ENCODE results near the gene HRH2.

The HRH2 gene

DNA sequence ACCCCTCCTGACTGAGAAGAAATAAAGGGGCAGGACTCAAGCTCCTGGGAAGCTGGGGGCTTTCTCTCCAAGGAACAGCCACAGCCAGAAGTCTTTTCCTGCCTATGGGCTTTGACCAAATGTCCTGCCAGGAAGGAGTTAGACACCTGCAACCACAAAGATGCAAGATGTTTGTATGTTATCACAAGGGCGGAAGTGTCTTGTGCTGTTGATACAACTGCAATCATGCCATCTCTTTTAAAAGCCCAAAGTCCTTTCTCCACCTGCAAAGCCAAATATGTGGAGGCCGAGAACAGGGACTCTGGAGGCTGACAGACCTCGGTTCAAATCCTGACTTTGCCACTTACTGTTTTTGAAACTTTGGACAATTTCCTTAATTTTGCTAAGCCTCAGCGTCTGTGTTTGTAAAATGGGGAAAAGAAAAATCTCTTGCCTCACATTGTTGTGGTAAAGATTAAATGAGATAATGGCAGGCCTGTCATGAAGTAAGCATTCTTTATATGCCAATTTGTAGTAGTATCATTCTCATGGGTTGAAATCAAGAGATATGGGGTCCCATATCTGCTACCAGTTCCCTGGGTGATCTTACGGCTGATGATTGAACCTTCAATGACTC lies 17.0 kb downstream of the HRH2 start:
- no peak for DNase-seq (ENCODE audit: low read depth, low spot score)
- Histone ChIP-seq H3K9ac (ENCODE audit: insufficient read length) (no peak overlapping the region), H3K27ac (no peak overlapping the region), H3K36me3 (ENCODE audit: insufficient read depth, low read length) (no peaks in the 10 kb centered on the region), H3K9me3 (ENCODE audit: low read depth, low read length) (no peaks in the 10 kb centered on the region), H3K4me3 (no peak overlapping the region)
- TF ChIP-seq EZH2 (IDR thresholded peaks at IDR 0.05) = no peak
- no peak for TF ChIP-seq FOXP2 (optimal IDR thresholded peaks at IDR 0.05; ENCODE audit: control extremely low read depth, extremely low read length, insufficient read depth)
- TF ChIP-seq POLR2AphosphoS5 (IDR thresholded peaks at IDR 0.05; ENCODE audit: borderline replicate concordance, low read depth, low read length) = no peak

GRCh38 chr5:175675873-175676272 lies 18.0 kb downstream of the HRH2 start:
- no peak for TF ChIP-seq FOXP2 (optimal IDR thresholded peaks at IDR 0.05; ENCODE audit: control extremely low read depth, extremely low read length, insufficient read depth)
- TF ChIP-seq EZH2 (IDR thresholded peaks at IDR 0.05) = no peak
- no peak for TF ChIP-seq POLR2AphosphoS5 (IDR thresholded peaks at IDR 0.05; ENCODE audit: borderline replicate concordance, low read depth, low read length)
- no peak for DNase-seq (ENCODE audit: low read depth, low spot score)
- no peak overlapping the region for H3K9ac ChIP-seq (ENCODE audit: insufficient read length)
- no peak overlapping the region for H3K4me3 ChIP-seq
- no peaks in the 10 kb centered on the region for H3K9me3 ChIP-seq (ENCODE audit: low read depth, low read length)
- no peak overlapping the region for H3K27ac ChIP-seq
- H3K36me3 ChIP-seq (ENCODE audit: insufficient read depth, low read length) = no peaks in the 10 kb centered on the region

- Histone ChIP-seq H3K4me3 (no peak overlapping the region), H3K9ac (ENCODE audit: insufficient read length) (no peak overlapping the region), H3K27ac (no peak overlapping the region), H3K9me3 (ENCODE audit: low read depth, low read length) (no peaks in the 10 kb centered on the region), H3K36me3 (ENCODE audit: insufficient read depth, low read length) (no peaks in the 10 kb centered on the region)
- TF ChIP-seq EZH2 (IDR thresholded peaks at IDR 0.05) = no peak
- TF ChIP-seq FOXP2 (optimal IDR thresholded peaks at IDR 0.05; ENCODE audit: control extremely low read depth, extremely low read length, insufficient read depth) = no peak
- TF ChIP-seq POLR2AphosphoS5 (IDR thresholded peaks at IDR 0.05; ENCODE audit: borderline replicate concordance, low read depth, low read length) = no peak
- DNase-seq (ENCODE audit: low read depth, low spot score) = no peak
Observed at GRCh38 chr5:175677571-175677970, 19.7 kb downstream of the HRH2 start.

DNA sequence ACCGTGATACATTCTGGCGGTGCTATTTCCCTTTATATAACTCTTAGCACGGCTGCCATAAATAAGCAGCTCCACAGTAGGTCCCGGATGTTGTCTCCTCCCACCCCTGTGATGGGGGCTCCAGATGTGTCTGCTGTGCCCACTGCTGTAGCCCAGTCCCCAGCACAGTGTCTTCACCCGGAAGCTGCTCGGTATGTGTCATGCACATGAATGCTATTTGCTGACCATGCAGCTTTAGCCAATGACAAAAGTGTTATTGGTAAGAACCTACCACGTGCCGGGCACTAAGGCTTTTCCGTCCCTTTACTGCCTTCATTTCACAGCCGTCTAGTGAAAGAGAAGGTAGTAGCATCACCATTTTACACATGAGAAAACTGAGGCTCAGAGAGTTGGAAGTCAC lies 20.2 kb downstream of the HRH2 start:
- no peak for DNase-seq (ENCODE audit: low read depth, low spot score)
- H3K27ac ChIP-seq = no peak overlapping the region
- TF ChIP-seq POLR2AphosphoS5 (IDR thresholded peaks at IDR 0.05; ENCODE audit: borderline replicate concordance, low read depth, low read length) = no peak
- no peak for TF ChIP-seq EZH2 (IDR thresholded peaks at IDR 0.05)
- TF ChIP-seq FOXP2 (optimal IDR thresholded peaks at IDR 0.05; ENCODE audit: control extremely low read depth, extremely low read length, insufficient read depth) = no peak

DNA sequence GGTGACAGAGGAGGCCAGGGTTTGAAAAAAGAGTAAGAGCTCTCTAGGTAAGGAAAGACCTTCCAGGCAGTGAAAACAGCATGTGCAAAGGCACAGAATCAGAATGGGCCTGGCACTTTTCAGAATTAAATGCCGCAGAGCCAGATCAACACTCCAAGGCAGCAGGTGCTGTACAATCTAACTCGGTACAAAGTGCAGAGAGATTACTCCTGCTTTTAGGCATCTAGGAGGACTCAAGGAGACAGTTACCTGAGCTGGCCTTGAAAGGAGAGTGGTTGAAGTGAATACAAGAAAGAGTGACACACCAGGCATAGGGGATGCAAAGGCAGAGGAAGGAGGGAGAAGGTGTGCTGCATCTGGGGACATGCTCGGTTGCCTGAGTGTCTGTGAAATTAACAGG lies 21.5 kb downstream of the HRH2 start:
- Histone ChIP-seq H3K36me3 (ENCODE audit: insufficient read depth, low read length) (no peaks in the 10 kb centered on the region), H3K4me3 (no peak overlapping the region), H3K27ac (no peak overlapping the region), H3K9ac (ENCODE audit: insufficient read length) (no peak overlapping the region), H3K9me3 (ENCODE audit: low read depth, low read length) (no peaks in the 10 kb centered on the region)
- no peak for TF ChIP-seq FOXP2 (optimal IDR thresholded peaks at IDR 0.05; ENCODE audit: control extremely low read depth, extremely low read length, insufficient read depth)
- no peak for TF ChIP-seq EZH2 (IDR thresholded peaks at IDR 0.05)
- no peak for TF ChIP-seq POLR2AphosphoS5 (IDR thresholded peaks at IDR 0.05; ENCODE audit: borderline replicate concordance, low read depth, low read length)
- DNase-seq (ENCODE audit: low read depth, low spot score) = no peak

More for the DNA sequence above, 20.2 kb downstream of the HRH2 start:
- H3K36me3 ChIP-seq (ENCODE audit: insufficient read depth, low read length) = no peaks in the 10 kb centered on the region
- no peak overlapping the region for H3K9ac ChIP-seq (ENCODE audit: insufficient read length)
- no peak overlapping the region for H3K4me3 ChIP-seq
- no peaks in the 10 kb centered on the region for H3K9me3 ChIP-seq (ENCODE audit: low read depth, low read length)

- no peaks in the 10 kb centered on the region for H3K9me3 ChIP-seq (ENCODE audit: low read depth, low read length)
- H3K36me3 ChIP-seq (ENCODE audit: insufficient read depth, low read length) = no peaks in the 10 kb centered on the region
- H3K9ac ChIP-seq (ENCODE audit: insufficient read length) = no peak overlapping the region
- H3K4me3 ChIP-seq = no peak overlapping the region
- TF ChIP-seq EZH2 (IDR thresholded peaks at IDR 0.05) (no peak), POLR2AphosphoS5 (IDR thresholded peaks at IDR 0.05; ENCODE audit: borderline replicate concordance, low read depth, low read length) (no peak), FOXP2 (optimal IDR thresholded peaks at IDR 0.05; ENCODE audit: control extremely low read depth, extremely low read length, insufficient read depth) (no peak)
- no peak overlapping the region for H3K27ac ChIP-seq
- no peak for DNase-seq (ENCODE audit: low read depth, low spot score)
Observed at GRCh38 chr5:175680020-175680419, 22.1 kb downstream of the HRH2 start.

DNA sequence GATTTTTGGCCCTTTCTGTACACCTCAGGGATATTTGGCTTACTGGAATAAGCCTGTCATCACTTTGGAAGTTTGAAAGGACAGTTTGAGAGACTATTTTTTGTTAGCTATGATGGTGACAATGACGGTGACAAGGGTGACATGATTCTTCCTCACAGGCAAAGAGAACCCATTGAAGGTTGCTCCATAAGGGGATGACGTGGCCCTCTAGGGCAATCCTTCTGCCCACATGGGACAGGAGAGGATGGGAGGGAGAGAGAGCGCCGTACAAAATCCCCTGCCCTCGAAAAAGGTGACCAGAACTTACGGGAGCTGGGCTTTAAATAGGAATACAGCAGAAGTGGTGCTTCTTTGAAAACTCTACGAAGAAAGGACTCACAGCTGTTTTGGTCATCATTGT lies 22.6 kb downstream of the HRH2 start:
- Histone ChIP-seq H3K4me3 (no peak overlapping the region), H3K9me3 (ENCODE audit: low read depth, low read length) (no peaks in the 10 kb centered on the region), H3K36me3 (ENCODE audit: insufficient read depth, low read length) (no peaks in the 10 kb centered on the region), H3K9ac (ENCODE audit: insufficient read length) (no peak overlapping the region), H3K27ac (no peak overlapping the region)
- no peak for DNase-seq (ENCODE audit: low read depth, low spot score)
- TF ChIP-seq POLR2AphosphoS5 (IDR thresholded peaks at IDR 0.05; ENCODE audit: borderline replicate concordance, low read depth, low read length) (no peak), EZH2 (IDR thresholded peaks at IDR 0.05) (no peak), FOXP2 (optimal IDR thresholded peaks at IDR 0.05; ENCODE audit: control extremely low read depth, extremely low read length, insufficient read depth) (no peak)

GRCh38 chr5:175681045-175681967 lies 23.4 kb downstream of the HRH2 start:
- DNase-seq (ENCODE audit: low read depth, low spot score) = no peak
- no peak overlapping the region for H3K9ac ChIP-seq (ENCODE audit: insufficient read length)
- H3K27ac ChIP-seq = no peak overlapping the region
- H3K4me3 ChIP-seq = no peak overlapping the region
- TF ChIP-seq FOXP2 (optimal IDR thresholded peaks at IDR 0.05; ENCODE audit: control extremely low read depth, extremely low read length, insufficient read depth) = no peak
- TF ChIP-seq POLR2AphosphoS5 (IDR thresholded peaks at IDR 0.05; ENCODE audit: borderline replicate concordance, low read depth, low read length) = no peak
- no peak for TF ChIP-seq EZH2 (IDR thresholded peaks at IDR 0.05)
- H3K36me3 ChIP-seq (ENCODE audit: insufficient read depth, low read length) = no peaks in the 10 kb centered on the region
- H3K9me3 ChIP-seq (ENCODE audit: low read depth, low read length) = no peaks in the 10 kb centered on the region

All from SK-N-MC (cell line).